Measurements from ENCODE around the gene MAMLD1.
"Not testable (repeated sequence)": the region's sequence is repeated elsewhere in the genome, so short reads cannot be mapped to it uniquely, and the experiment has no call there.

The MAMLD1 gene

DNA sequence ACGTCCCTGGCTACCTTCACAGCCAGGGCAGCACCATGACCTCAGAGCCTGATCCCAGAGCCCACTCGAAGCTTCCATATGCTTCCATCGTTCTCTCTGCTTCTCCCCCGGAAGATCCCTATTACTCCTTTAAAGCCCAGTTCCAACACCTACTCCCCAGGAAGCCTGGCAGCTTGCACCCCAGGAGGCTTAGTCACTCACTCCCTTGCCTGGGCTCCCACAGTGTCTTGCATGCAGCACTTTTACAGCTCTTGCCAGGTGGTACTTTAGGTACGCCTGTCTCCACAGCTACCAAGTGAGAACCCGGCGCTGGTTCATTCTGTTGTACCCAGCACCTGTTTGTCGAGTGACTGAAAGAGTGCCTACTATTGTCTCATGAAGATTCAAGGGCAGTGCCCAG lies 24.5 kb upstream of the MAMLD1 start:
- no peak overlapping the region for H2BK15ac ChIP-seq (ENCODE audit: low read depth, poor library complexity, severe bottlenecking)
- H3K9ac ChIP-seq (ENCODE audit: low read length), result no peak overlapping the region
- H2BK120ac ChIP-seq (ENCODE audit: low read depth, low read length), result no peak overlapping the region
- H3K4ac ChIP-seq (ENCODE audit: low read depth in 1 of 2, low read length in 2 of 2), result no peak overlapping the region
- H3K27ac ChIP-seq (ENCODE audit: low read length, poor library complexity, severe bottlenecking), result no peak overlapping the region
- H3K4me2 ChIP-seq (ENCODE audit: low read length, poor library complexity, severe bottlenecking), result no peak overlapping the region
- no peak overlapping the region for H4K8ac ChIP-seq (ENCODE audit: low read length)
- peaks cover 3% of the 10 kb centered on the region for H3K4me1 ChIP-seq (ENCODE audit: control insufficient read depth, insufficient read depth, low read depth, low read length)
- no peak overlapping the region for H4K91ac ChIP-seq (ENCODE audit: low read length)
- H3K36me3 ChIP-seq (ENCODE audit: control insufficient read depth in 1 of 2, insufficient read depth in 2 of 2, low read depth in 1 of 2, low read length in 2 of 2), result no peaks in the 10 kb centered on the region
- H2AFZ ChIP-seq (ENCODE audit: low read depth, low read length), result no peak overlapping the region
- WGBS, result 94% methylated on average over 8 of the region's 8 CpGs
- H3K4me3 ChIP-seq (ENCODE audit: insufficient read depth in 1 of 2, low read depth in 1 of 2, low read length in 2 of 2), result no peak overlapping the region
- H2AK5ac ChIP-seq (ENCODE audit: low read length, severe bottlenecking), result no peak overlapping the region
- no peaks in the 10 kb centered on the region for H3K9me3 ChIP-seq (ENCODE audit: control insufficient read depth, low read length)
- no peaks in the 10 kb centered on the region for H3K79me1 ChIP-seq (replicated peaks; ENCODE audit: low read length, poor library complexity, severe bottlenecking)
- no peak overlapping the region for H2BK5ac ChIP-seq (ENCODE audit: low read depth, low read length, poor library complexity, severe bottlenecking)
- no peak overlapping the region for H3K18ac ChIP-seq (ENCODE audit: low read depth in 1 of 2, low read length in 2 of 2)
- no peak for DNase-seq
- H2BK12ac ChIP-seq (ENCODE audit: low read length in 2 of 2), result no peak overlapping the region
- no peak overlapping the region for H3K14ac ChIP-seq (ENCODE audit: low read length in 2 of 2)
- H3K23ac ChIP-seq (ENCODE audit: low read length in 2 of 2), result no peak overlapping the region
- H3K27me3 ChIP-seq (ENCODE audit: control insufficient read depth in 1 of 2, insufficient read depth in 1 of 2, low read length in 2 of 2), result peaks cover 0 to 45% of the 10 kb centered on the region in 2 experiments

DNA sequence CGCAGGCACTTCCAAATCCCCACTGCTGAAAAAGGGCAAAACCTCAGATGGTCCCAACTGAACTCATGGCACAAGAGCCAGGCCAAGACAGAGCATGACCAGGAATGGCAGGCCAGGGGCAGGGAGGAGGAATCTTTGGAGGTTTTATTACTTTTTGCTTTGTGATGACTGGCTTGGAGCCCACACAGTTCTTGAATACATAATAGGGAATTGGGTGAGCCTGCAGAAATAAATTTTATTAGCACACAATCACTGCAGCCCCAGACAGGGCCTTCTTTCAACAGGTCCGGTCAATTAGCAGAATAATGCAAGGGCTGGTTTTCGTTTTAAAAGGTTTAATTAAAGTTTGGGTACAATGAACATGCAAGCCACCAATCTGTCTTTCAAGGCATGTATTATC lies 23.4 kb upstream of the MAMLD1 start:
- H3K4ac ChIP-seq (ENCODE audit: low read depth in 1 of 2, low read length in 2 of 2), result no peak overlapping the region
- no peak overlapping the region for H3K14ac ChIP-seq (ENCODE audit: low read length in 2 of 2)

DNA sequence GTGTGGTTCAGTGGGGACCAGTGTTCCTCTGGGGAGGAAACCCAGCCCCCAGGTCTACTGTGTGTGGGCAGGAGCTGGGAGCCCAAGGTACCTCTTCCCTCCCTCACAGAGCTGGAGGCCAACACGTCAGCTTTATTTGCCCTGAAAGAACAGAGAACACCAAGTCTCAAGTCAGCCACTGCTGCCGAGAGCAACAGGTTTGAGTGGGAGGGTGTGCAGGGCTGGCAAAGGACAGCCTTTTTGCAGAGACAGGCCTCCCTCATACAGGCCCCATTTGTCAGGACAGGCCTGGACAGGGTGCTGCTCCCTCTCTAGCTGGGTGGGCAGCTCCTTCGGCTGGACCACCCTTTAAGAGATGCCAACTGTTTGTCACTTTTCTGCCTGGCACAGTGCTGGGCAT lies 22.8 kb upstream of the MAMLD1 start:
- no CpG with 5 or more reads among the region's 3 CpGs for WGBS
- not testable (repeated sequence) for H3K36me3 ChIP-seq (ENCODE audit: control insufficient read depth in 1 of 2, insufficient read depth in 2 of 2, low read depth in 1 of 2, low read length in 2 of 2); H2BK12ac ChIP-seq (ENCODE audit: low read length in 2 of 2)

More for the DNA sequence above, 23.4 kb upstream of the MAMLD1 start:
- Histone ChIP-seq H2BK15ac (ENCODE audit: low read depth, poor library complexity, severe bottlenecking) (no peak overlapping the region), H2BK12ac (ENCODE audit: low read length in 2 of 2) (no peak overlapping the region), H3K23ac (ENCODE audit: low read length in 2 of 2) (no peak overlapping the region), H3K18ac (ENCODE audit: low read depth in 1 of 2, low read length in 2 of 2) (no peak overlapping the region), H3K4me2 (ENCODE audit: low read length, poor library complexity, severe bottlenecking) (no peak overlapping the region), H2BK120ac (ENCODE audit: low read depth, low read length) (no peak overlapping the region), H3K4me3 (ENCODE audit: insufficient read depth in 1 of 2, low read depth in 1 of 2, low read length in 2 of 2) (no peak overlapping the region), H3K27me3 (ENCODE audit: control insufficient read depth in 1 of 2, insufficient read depth in 1 of 2, low read length in 2 of 2) (peaks cover 0 to 53% of the 10 kb centered on the region in 2 experiments), H4K8ac (ENCODE audit: low read length) (no peak overlapping the region), H3K79me1 (replicated peaks; ENCODE audit: low read length, poor library complexity, severe bottlenecking) (no peaks in the 10 kb centered on the region), H4K91ac (ENCODE audit: low read length) (no peak overlapping the region), H2BK5ac (ENCODE audit: low read depth, low read length, poor library complexity, severe bottlenecking) (no peak overlapping the region), H3K36me3 (ENCODE audit: control insufficient read depth in 1 of 2, insufficient read depth in 2 of 2, low read depth in 1 of 2, low read length in 2 of 2) (no peaks in the 10 kb centered on the region), H3K9me3 (ENCODE audit: control insufficient read depth, low read length) (no peaks in the 10 kb centered on the region), H3K4me1 (ENCODE audit: control insufficient read depth, insufficient read depth, low read depth, low read length) (peaks cover 3% of the 10 kb centered on the region), H2AFZ (ENCODE audit: low read depth, low read length) (no peak overlapping the region), H3K9ac (ENCODE audit: low read length) (no peak overlapping the region), H3K27ac (ENCODE audit: low read length, poor library complexity, severe bottlenecking) (no peak overlapping the region), H2AK5ac (ENCODE audit: low read length, severe bottlenecking) (no peak overlapping the region)
- no peak for DNase-seq
- WGBS, result 100% methylated on average over 1 of the region's 3 CpGs

DNA sequence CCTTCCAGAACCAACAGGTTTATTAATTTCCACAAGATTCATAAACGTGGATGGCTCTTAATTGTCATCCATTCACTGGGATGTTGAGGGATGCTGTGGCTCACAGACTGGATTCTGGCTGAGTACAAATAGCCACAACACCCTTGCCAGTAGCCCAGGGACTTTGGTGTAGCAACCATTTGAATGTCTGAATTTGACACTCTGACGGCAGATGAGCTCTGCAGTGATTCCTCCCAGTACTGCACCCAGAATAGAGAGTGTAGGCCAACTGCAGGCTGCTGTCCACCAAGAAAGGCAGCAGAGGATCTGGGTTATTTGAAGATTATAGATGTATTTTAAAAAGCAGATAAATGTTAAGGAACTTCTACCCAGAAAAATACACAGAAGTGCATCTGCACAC lies 15.6 kb upstream of the MAMLD1 start:
- no peak overlapping the region for H2BK12ac ChIP-seq (ENCODE audit: low read length in 2 of 2)

More for the DNA sequence above, 22.8 kb upstream of the MAMLD1 start:
- H2AK5ac ChIP-seq (ENCODE audit: low read length, severe bottlenecking); H3K4me2 ChIP-seq (ENCODE audit: low read length, poor library complexity, severe bottlenecking); H3K9ac ChIP-seq (ENCODE audit: low read length); H3K14ac ChIP-seq (ENCODE audit: low read length in 2 of 2); H2AFZ ChIP-seq (ENCODE audit: low read depth, low read length); H3K27ac ChIP-seq (ENCODE audit: low read length, poor library complexity, severe bottlenecking); H3K4ac ChIP-seq (ENCODE audit: low read depth in 1 of 2, low read length in 2 of 2); H3K9me3 ChIP-seq (ENCODE audit: control insufficient read depth, low read length); DNase-seq; H3K18ac ChIP-seq (ENCODE audit: low read depth in 1 of 2, low read length in 2 of 2); H2BK5ac ChIP-seq (ENCODE audit: low read depth, low read length, poor library complexity, severe bottlenecking); H3K23ac ChIP-seq (ENCODE audit: low read length in 2 of 2); H2BK120ac ChIP-seq (ENCODE audit: low read depth, low read length); H3K79me1 ChIP-seq (replicated peaks; ENCODE audit: low read length, poor library complexity, severe bottlenecking); H3K4me3 ChIP-seq (ENCODE audit: insufficient read depth in 1 of 2, low read depth in 1 of 2, low read length in 2 of 2); H4K91ac ChIP-seq (ENCODE audit: low read length); H2BK15ac ChIP-seq (ENCODE audit: low read depth, poor library complexity, severe bottlenecking); H4K8ac ChIP-seq (ENCODE audit: low read length); H3K4me1 ChIP-seq (ENCODE audit: control insufficient read depth, insufficient read depth, low read depth, low read length): not testable (repeated sequence)
- peaks cover 0 to 52% of the 10 kb centered on the region in 2 experiments for H3K27me3 ChIP-seq (ENCODE audit: control insufficient read depth in 1 of 2, insufficient read depth in 1 of 2, low read length in 2 of 2)

More for the DNA sequence above, 15.6 kb upstream of the MAMLD1 start:
- H3K9ac ChIP-seq (ENCODE audit: low read length), result no peak overlapping the region
- peaks cover 0 to 73% of the 10 kb centered on the region in 2 experiments for H3K27me3 ChIP-seq (ENCODE audit: control insufficient read depth in 1 of 2, insufficient read depth in 1 of 2, low read length in 2 of 2)
- H4K91ac ChIP-seq (ENCODE audit: low read length), result no peak overlapping the region
- no peak overlapping the region for H4K8ac ChIP-seq (ENCODE audit: low read length)
- no peak overlapping the region for H2BK15ac ChIP-seq (ENCODE audit: low read depth, poor library complexity, severe bottlenecking)
- H2BK5ac ChIP-seq (ENCODE audit: low read depth, low read length, poor library complexity, severe bottlenecking), result no peak overlapping the region
- peaks cover 7% of the 10 kb centered on the region for H3K9me3 ChIP-seq (ENCODE audit: control insufficient read depth, low read length)
- H2AFZ ChIP-seq (ENCODE audit: low read depth, low read length), result no peak overlapping the region
- WGBS, result 78% methylated on average over 2 of the region's 2 CpGs
- H3K4me3 ChIP-seq (ENCODE audit: insufficient read depth in 1 of 2, low read depth in 1 of 2, low read length in 2 of 2), result no peak overlapping the region
- H3K14ac ChIP-seq (ENCODE audit: low read length in 2 of 2), result no peak overlapping the region
- no peak overlapping the region for H2AK5ac ChIP-seq (ENCODE audit: low read length, severe bottlenecking)
- no peak overlapping the region for H3K23ac ChIP-seq (ENCODE audit: low read length in 2 of 2)
- H3K4ac ChIP-seq (ENCODE audit: low read depth in 1 of 2, low read length in 2 of 2), result no peak overlapping the region
- no peak overlapping the region for H3K4me2 ChIP-seq (ENCODE audit: low read length, poor library complexity, severe bottlenecking)
- DNase-seq, result no peak
- no peaks in the 10 kb centered on the region for H3K79me1 ChIP-seq (replicated peaks; ENCODE audit: low read length, poor library complexity, severe bottlenecking)
- H3K36me3 ChIP-seq (ENCODE audit: control insufficient read depth in 1 of 2, insufficient read depth in 2 of 2, low read depth in 1 of 2, low read length in 2 of 2), result no peaks in the 10 kb centered on the region
- H3K18ac ChIP-seq (ENCODE audit: low read depth in 1 of 2, low read length in 2 of 2), result no peak overlapping the region
- H3K27ac ChIP-seq (ENCODE audit: low read length, poor library complexity, severe bottlenecking), result no peak overlapping the region
- no peak overlapping the region for H2BK120ac ChIP-seq (ENCODE audit: low read depth, low read length)
- peaks cover 5% of the 10 kb centered on the region for H3K4me1 ChIP-seq (ENCODE audit: control insufficient read depth, insufficient read depth, low read depth, low read length)
